Measurements from ENCODE around the gene RYR1.
"Not testable (repeated sequence)": the region's sequence is repeated elsewhere in the genome, so short reads cannot be mapped to it uniquely, and the experiment has no call there.

RYR1 gene

DNA sequence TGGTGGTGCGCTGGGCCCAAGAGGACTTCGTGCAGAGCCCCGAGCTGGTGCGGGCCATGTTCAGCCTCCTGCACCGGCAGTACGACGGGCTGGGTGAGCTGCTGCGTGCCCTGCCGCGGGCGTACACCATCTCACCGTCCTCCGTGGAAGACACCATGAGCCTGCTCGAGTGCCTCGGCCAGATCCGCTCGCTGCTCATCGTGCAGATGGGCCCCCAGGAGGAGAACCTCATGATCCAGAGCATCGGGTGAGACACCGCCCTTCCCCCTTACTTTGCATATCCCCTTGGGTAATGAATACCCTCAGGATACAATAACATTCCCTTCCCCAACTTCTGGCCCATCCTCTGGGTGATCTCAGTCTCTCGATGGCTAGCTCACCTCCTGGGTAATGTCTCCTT is 60.9 kb downstream of the RYR1 start:
- TF ChIP-seq, protein P1, sequence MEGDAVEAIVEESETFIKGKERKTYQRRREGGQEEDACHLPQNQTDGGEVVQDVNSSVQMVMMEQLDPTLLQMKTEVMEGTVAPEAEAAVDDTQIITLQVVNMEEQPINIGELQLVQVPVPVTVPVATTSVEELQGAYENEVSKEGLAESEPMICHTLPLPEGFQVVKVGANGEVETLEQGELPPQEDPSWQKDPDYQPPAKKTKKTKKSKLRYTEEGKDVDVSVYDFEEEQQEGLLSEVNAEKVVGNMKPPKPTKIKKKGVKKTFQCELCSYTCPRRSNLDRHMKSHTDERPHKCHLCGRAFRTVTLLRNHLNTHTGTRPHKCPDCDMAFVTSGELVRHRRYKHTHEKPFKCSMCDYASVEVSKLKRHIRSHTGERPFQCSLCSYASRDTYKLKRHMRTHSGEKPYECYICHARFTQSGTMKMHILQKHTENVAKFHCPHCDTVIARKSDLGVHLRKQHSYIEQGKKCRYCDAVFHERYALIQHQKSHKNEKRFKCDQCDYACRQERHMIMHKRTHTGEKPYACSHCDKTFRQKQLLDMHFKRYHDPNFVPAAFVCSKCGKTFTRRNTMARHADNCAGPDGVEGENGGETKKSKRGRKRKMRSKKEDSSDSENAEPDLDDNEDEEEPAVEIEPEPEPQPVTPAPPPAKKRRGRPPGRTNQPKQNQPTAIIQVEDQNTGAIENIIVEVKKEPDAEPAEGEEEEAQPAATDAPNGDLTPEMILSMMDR (IDR thresholded peaks at IDR 0.05; ENCODE audit: low read depth, low read length): no peak
- no peak for TF ChIP-seq EZH2phosphoT487 (IDR thresholded peaks at IDR 0.05; ENCODE audit: low read depth)
- no peak overlapping the region for H3K9ac ChIP-seq (ENCODE audit: low read length)

DNA sequence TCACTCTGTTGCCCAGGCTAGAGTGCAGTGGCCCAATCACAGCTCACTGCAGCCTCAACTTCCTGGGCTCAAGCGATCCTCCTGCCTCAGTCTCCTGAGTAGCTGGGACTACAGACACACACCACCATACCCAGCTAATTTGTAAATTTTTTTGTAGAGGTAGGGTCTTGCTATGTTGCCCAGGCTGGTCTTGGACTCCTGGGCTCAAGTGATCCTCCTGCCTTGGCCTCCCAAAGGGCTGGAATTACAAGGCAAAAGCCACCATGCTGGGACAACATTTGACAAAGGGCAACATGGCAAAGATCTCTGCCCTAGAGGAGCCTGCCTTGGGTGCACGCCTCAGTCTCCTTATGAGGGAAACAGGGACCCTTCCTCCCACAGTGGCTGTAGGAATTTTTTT is 61.9 kb downstream of the RYR1 start:
- H3K27ac ChIP-seq (ENCODE audit: low read length); H3K4me3 ChIP-seq (ENCODE audit: low read length); H3K9ac ChIP-seq (ENCODE audit: low read length); H3K36me3 ChIP-seq (replicated peaks; ENCODE audit: low read depth, low read length); H3K9me3 ChIP-seq (ENCODE audit: insufficient read depth, low read length); H3K27me3 ChIP-seq (ENCODE audit: low read depth, low read length); H3K4me2 ChIP-seq (ENCODE audit: low read length); H4K20me1 ChIP-seq (ENCODE audit: insufficient read depth, low read length); H3K79me2 ChIP-seq (ENCODE audit: low read length); H2AFZ ChIP-seq (ENCODE audit: low read depth, low read length): not testable (repeated sequence)
- peaks cover 18% of the 10 kb centered on the region for H3K4me1 ChIP-seq (ENCODE audit: low read length)

More for the DNA sequence above, 60.9 kb downstream of the RYR1 start:
- Histone ChIP-seq H3K27ac (ENCODE audit: low read length) (no peak overlapping the region), H3K4me3 (ENCODE audit: low read length) (no peak overlapping the region), H3K79me2 (ENCODE audit: low read length) (no peaks in the 10 kb centered on the region), H3K27me3 (ENCODE audit: low read depth, low read length) (no peaks in the 10 kb centered on the region), H3K4me1 (ENCODE audit: low read length) (peaks cover 18% of the 10 kb centered on the region), H2AFZ (ENCODE audit: low read depth, low read length) (no peak overlapping the region), H3K4me2 (ENCODE audit: low read length) (no peak overlapping the region), H4K20me1 (ENCODE audit: insufficient read depth, low read length) (no peaks in the 10 kb centered on the region), H3K36me3 (replicated peaks; ENCODE audit: low read depth, low read length) (peaks cover 16% of the 10 kb centered on the region), H3K9me3 (ENCODE audit: insufficient read depth, low read length) (peaks cover 8% of the 10 kb centered on the region; the same call in 1 of the 2 replicates)

DNA sequence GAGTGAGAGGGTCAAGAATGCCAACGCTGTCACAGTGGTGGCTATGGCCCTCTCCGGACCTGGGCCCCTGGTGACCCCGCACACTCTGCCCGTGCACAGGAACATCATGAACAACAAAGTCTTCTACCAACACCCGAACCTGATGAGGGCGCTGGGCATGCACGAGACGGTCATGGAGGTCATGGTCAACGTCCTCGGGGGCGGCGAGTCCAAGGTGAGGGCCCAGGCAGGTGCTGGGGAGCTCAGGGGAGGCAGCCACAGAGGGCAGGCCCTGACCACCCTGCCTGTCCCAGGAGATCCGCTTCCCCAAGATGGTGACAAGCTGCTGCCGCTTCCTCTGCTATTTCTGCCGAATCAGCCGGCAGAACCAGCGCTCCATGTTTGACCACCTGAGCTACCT is 62.6 kb downstream of the RYR1 start:
- no peak overlapping the region for H3K4me2 ChIP-seq (ENCODE audit: low read length)
- peaks cover 2% of the 10 kb centered on the region; the same call in 1 of the 2 replicates for H3K9me3 ChIP-seq (ENCODE audit: insufficient read depth, low read length)
- no peaks in the 10 kb centered on the region for H3K27me3 ChIP-seq (ENCODE audit: low read depth, low read length)

DNA sequence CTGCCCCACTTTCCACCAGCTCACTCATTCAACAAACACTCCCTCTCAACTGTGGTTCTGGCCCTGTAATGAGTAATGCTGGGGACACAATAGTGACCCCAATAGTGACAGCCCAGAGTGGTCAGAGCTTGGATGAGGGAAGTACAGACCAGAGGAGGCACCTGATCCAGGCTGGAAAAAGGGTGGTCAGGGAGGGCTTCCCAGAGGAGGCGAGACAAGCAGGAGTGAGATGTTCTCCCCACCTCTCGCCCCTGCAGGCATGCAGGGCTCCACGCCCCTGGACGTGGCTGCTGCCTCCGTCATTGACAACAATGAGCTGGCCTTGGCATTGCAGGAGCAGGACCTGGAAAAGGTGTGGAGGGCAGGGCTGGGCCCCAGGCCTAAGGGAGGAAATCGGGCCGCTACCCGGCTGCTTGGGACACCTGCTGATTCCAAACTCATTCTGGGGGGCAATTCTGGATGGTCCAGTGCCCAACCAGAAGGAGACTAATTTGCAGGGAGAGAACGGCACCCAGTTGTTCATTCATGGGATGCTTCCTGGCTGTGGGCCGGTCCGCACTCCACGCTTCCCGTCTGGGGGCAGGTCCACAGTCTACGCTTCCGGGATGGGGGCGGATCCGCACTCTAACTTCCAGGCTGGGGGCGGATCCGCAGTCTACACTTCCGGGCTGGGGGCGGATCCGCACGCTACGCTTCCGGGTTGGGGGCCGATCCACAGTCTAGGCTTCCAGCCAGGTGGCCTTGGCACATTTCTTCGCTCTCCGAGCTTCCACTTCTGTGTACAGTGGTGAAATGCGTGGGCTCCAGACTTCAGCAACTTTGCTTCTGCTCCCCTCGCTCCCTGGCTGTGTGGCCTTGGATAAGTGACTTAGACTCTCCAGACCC is 63.4 kb downstream of the RYR1 start:
- Histone ChIP-seq H3K4me1 (ENCODE audit: low read length) (peaks cover 13% of the 10 kb centered on the region), H3K27ac (ENCODE audit: low read length) (no peak overlapping the region), H3K9ac (ENCODE audit: low read length) (no peak overlapping the region), H3K79me2 (ENCODE audit: low read length) (no peaks in the 10 kb centered on the region), H3K36me3 (replicated peaks; ENCODE audit: low read depth, low read length) (no peaks in the 10 kb centered on the region), H3K9me3 (ENCODE audit: insufficient read depth, low read length) (no peaks in the 10 kb centered on the region), H4K20me1 (ENCODE audit: insufficient read depth, low read length) (no peaks in the 10 kb centered on the region), H3K4me2 (ENCODE audit: low read length) (no peak overlapping the region), H3K4me3 (ENCODE audit: low read length) (no peak overlapping the region), H2AFZ (ENCODE audit: low read depth, low read length) (no peak overlapping the region), H3K27me3 (ENCODE audit: low read depth, low read length) (no peaks in the 10 kb centered on the region)
- no peak for TF ChIP-seq EZH2phosphoT487 (IDR thresholded peaks at IDR 0.05; ENCODE audit: low read depth)
- TF ChIP-seq, protein P1 (IDR thresholded peaks at IDR 0.05; ENCODE audit: low read depth, low read length): no peak

More for the DNA sequence above, 62.6 kb downstream of the RYR1 start:
- Histone ChIP-seq H4K20me1 (ENCODE audit: insufficient read depth, low read length) (no peaks in the 10 kb centered on the region), H3K36me3 (replicated peaks; ENCODE audit: low read depth, low read length) (peaks cover 3% of the 10 kb centered on the region), H3K4me1 (ENCODE audit: low read length) (peaks cover 18% of the 10 kb centered on the region), H3K27ac (ENCODE audit: low read length) (no peak overlapping the region), H3K9ac (ENCODE audit: low read length) (no peak overlapping the region), H3K79me2 (ENCODE audit: low read length) (no peaks in the 10 kb centered on the region), H2AFZ (ENCODE audit: low read depth, low read length) (no peak overlapping the region), H3K4me3 (ENCODE audit: low read length) (no peak overlapping the region)
- no peak for TF ChIP-seq EZH2phosphoT487 (IDR thresholded peaks at IDR 0.05; ENCODE audit: low read depth)
- TF ChIP-seq, protein P1 (IDR thresholded peaks at IDR 0.05; ENCODE audit: low read depth, low read length): no peak

All from OCI-LY3 (cell line).